NOMO-1 treated with dmso at 0.1 percent for 144 hours (cell line): ENCODE data around the gene SRL.
"Not testable (repeated sequence)": the region's sequence is repeated elsewhere in the genome, so short reads cannot be mapped to it uniquely, and the experiment has no call there.

Experiments used
- DNase-seq: peaks from one replicate; lab custom pipeline; 2025; ENCODE audit not compliant: unreplicated experiment; lab: John Stamatoyannopoulos, UW

The SRL gene

GRCh38 chr16:4169415-4169814 is 72.5 kb downstream of the SRL start:
- no peak for DNase-seq

DNA sequence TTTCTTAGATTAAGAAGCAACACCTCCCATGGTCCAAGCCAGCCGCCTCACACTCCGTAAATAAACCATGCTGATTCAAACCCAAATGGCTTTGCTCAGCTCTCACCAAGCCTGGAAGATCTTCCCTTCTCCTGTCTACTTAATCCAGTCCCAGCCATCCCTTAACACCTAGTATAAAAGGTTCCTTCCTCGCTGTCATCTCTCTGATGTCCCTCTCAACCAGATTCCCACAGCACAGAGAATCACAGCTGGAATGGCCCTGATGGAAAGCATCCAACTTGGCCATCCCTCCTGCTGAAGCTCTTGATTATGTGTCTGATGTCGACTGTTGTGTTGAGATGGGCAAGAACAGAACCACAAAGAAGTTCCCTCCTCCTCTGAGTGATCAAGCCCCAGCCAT is 75.1 kb downstream of the SRL start:
- DNase-seq: no peak

GRCh38 chr16:4160658-4161430 is 81.0 kb downstream of the SRL start:
- DNase-seq: peak; percentile 45

- DNase-seq: no peak
Observed at GRCh38 chr16:4159726-4160125, 82.2 kb downstream of the SRL start.

- DNase-seq: no peak
Observed at GRCh38 chr16:4158143-4159093, 83.5 kb downstream of the SRL start.

GRCh38 chr16:4157376-4157825 is 84.5 kb downstream of the SRL start:
- DNase-seq: no peak

- DNase-seq: not testable (repeated sequence)
Observed at GRCh38 chr16:4156503-4156902, 85.4 kb downstream of the SRL start.

- DNase-seq: not testable (repeated sequence)
Observed at GRCh38 chr16:4153364-4153763, 88.5 kb downstream of the SRL start.

DNA sequence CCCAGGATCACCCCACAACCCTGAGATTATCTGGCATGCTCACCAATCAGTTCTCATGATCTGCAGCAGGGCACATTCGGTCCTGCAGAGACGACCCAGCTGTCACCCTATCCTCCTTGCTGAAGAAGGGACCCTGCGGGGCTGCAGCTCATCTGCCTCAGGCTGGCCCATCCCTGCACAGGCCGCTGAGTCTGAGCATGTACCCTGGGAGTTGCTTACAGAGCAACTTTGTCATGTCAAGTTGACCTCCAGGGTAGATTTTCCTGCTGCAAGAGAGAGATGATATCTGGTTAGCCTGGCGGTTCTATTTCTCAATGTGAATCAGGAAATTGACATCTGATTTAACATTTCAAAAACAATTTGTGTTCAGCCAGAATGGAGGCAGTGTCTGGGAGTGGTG is 89.6 kb downstream of the SRL start:
- DNase-seq: no peak

GRCh38 chr16:4147236-4147635 is 94.6 kb downstream of the SRL start:
- DNase-seq: no peak

DNA sequence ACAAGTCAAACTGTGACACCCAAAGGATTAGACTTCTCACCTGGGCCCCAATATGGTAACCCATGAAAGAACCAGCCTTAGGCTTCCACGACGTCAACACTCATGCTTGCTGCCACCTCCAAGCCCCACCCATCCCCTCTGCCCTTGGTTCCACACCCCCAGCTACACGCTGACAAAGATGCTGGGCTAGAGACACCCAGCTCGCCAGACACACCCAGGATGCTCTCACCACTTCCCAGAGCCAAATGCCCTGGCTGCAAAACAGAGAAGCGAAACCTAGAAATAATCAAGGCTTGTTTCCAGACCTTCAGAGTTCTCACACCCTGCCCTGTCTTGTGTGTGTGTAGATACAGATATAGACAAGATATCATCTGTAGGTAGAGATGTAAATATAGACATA is 99.6 kb downstream of the SRL start:
- peak; percentile 78 for DNase-seq

DNA sequence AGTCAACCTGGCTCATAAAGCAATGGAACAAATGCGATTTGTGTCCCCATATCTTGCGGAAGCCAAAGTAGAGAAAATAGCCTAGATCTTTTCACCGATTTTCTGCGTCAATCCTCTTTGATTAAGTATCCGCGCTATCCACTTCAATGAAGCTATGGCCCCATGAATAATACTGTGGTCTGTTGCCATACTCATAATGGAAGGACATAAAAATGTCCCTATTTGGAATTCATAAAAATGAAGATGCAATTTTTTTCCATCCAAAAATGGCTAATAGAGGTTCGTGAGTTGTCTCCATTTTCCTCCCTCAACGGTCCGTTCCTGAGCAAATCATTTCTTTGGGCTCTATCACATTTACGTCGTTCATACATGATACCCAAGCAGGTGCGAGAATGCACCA is 100.3 kb downstream of the SRL start:
- no peak for DNase-seq

GRCh38 chr16:4140652-4141051 is 101.2 kb downstream of the SRL start:
- peak; percentile 80 for DNase-seq

GRCh38 chr16:4139968-4140367 is 101.9 kb downstream of the SRL start:
- DNase-seq: no peak
